SU-DHL-6 (cell line): Measurements from ENCODE around the gene CBLN4.

Source experiments
- H2AFZ ChIP-seq: fragments of 200-600 bp; sonication (generic); 2 replicates; pipeline ENCODE4 v1.6.1; 2014; ENCODE audit warnings: low read depth, mild to moderate bottlenecking, moderate library complexity, mixed read lengths, antibody characterized with exemption, low read length; ENCODE audit not compliant: severe bottlenecking
- H3F3A ChIP-seq: fragments of 200-600 bp; shearing (Covaris generic); 2 replicates; pipeline ENCODE4 v1.6.0; 2016; ENCODE audit warnings: antibody characterized with exemption, mild to moderate bottlenecking; ENCODE audit not compliant: insufficient read depth
- H3K27ac ChIP-seq: fragments of 200-600 bp; sonication (generic); 2 replicates; pipeline ENCODE4 v1.5.1; 2016; ENCODE audit warnings: low read depth, mild to moderate bottlenecking, low read length, moderate library complexity, mixed read lengths
- H3K27me3 ChIP-seq: fragments of 200-600 bp; sonication (generic), shearing (Covaris generic); 2 replicates; pipeline ENCODE4 v1.6.0; 2014; ENCODE audit warnings: mild to moderate bottlenecking, low read length
- H3K36me3 ChIP-seq: fragments of 200-600 bp; sonication (generic); 2 replicates; pipeline ENCODE4 v1.6.1; 2014; ENCODE audit warnings: mild to moderate bottlenecking, low read length, mixed read lengths
- H3K4me2 ChIP-seq: fragments of 300-600, 200-600 bp; shearing (Covaris generic), sonication (generic); 2 replicates; pipeline ENCODE4 v1.6.0; 2014; ENCODE audit warnings: low read length, low read depth, mild to moderate bottlenecking; ENCODE audit not compliant: poor library complexity, severe bottlenecking
- H3K4me3 ChIP-seq: fragments of 200-600 bp; sonication (generic); 2 replicates; pipeline ENCODE4 v1.5.1; 2014; ENCODE audit warnings: antibody characterized with exemption, low read length, mild to moderate bottlenecking, mixed read lengths; ENCODE audit not compliant: insufficient read depth, poor library complexity, severe bottlenecking
- H3K79me2 ChIP-seq: fragments of 200-600 bp; sonication (generic); 2 replicates; pipeline ENCODE4 v1.6.1; 2014; ENCODE audit warnings: mild to moderate bottlenecking, low read length, moderate library complexity; ENCODE audit not compliant: insufficient read depth
- H3K9ac ChIP-seq: fragments of 200-600 bp; sonication (generic); 2 replicates; pipeline ENCODE4 v1.7.0; 2014; ENCODE audit warnings: mild to moderate bottlenecking, low read length
- H3K9me2 ChIP-seq: fragments of 200-600 bp; sonication (generic); replicated peaks from 2 replicates; pipeline ENCODE4 v1.6.1; 2014; ENCODE audit warnings: low read length; ENCODE audit not compliant: insufficient read depth
- H3K9me3 ChIP-seq: fragments of 200-600 bp; sonication (generic); 2 replicates; pipeline ENCODE4 v1.6.1; 2014; ENCODE audit warnings: low read length, mixed read lengths; ENCODE audit not compliant: insufficient read depth
- H4K20me1 ChIP-seq: fragments of 200-600 bp; sonication (generic); 2 replicates; pipeline ENCODE4 v1.6.1; 2014; ENCODE audit warnings: low read depth, mild to moderate bottlenecking, antibody characterized with exemption, low read length, moderate library complexity, mixed read lengths
- EZH2phosphoT487 ChIP-seq: fragments of 200-600 bp; sonication (generic), shearing (Covaris generic); conservative IDR thresholded peaks from 2 replicates; pipeline ENCODE4 v1.6.1; 2018; ENCODE audit warnings: mild to moderate bottlenecking, antibody characterized with exemption, low read length, moderate library complexity, mixed read lengths
- TF ChIP-seq, protein P1 (sequence below): fragments of 200-600 bp; sonication (generic); IDR thresholded peaks from one replicate; pipeline ENCODE4 v1.5.1; 2017; ENCODE audit warnings: antibody characterized with exemption, mild to moderate bottlenecking, low read length, moderate library complexity; ENCODE audit not compliant: insufficient read depth, poor library complexity, severe bottlenecking

Gene CBLN4

DNA sequence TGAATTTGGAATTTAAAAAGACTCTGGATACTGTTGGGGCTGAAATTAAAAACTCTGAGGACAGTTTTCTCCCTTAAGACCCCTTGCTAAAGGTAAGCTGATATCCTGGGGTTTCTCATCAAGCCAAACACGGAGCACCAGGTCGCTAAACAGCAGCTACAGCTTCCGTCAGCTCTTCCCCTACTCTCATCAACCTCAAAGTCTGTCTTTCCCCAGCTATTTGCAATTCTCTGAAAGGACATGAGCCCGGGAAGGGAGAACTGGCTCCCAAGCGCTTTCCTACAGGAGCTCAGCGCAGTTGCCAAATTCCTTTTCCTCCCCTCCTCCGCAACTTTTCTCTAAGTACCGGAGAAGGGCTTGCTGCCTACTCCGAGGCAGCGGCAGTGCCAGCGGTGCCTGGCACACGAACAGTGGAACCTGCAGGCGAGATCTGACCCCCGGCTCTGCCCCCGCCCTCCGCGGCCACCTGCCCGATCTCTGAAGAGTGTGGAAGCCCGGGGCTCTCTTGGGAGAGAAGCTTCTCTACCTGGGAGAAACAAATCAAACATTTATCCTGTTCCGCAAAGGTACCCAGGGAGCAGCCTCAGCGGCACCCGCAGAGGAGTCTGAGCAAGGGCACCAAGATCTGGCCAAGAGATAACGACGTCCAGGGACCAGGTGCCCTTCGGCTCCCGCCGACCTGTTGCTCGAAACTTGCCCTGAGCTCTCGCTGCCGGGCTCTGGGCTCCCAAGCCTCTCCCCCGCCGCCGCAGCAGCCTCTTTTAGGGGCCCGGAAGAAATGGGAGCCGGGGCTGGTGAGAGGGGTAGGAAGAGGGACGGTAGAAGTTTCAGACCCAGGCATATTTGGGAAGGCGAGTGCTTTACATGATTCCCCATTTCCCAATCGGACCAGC, 2.2 kb downstream of the CBLN4 start:
- H3K27me3 ChIP-seq, result no peaks in the 10 kb centered on the region
- no peaks in the 10 kb centered on the region for H3K79me2 ChIP-seq
- H3K4me3 ChIP-seq, result no peak overlapping the region
- H4K20me1 ChIP-seq, result no peaks in the 10 kb centered on the region
- no peaks in the 10 kb centered on the region for H3K9me2 ChIP-seq
- H2AFZ ChIP-seq, result no peak overlapping the region
- H3F3A ChIP-seq, result no peaks in the 10 kb centered on the region
- no peak overlapping the region for H3K27ac ChIP-seq
- TF ChIP-seq EZH2phosphoT487, result no peak
- TF ChIP-seq, protein P1, sequence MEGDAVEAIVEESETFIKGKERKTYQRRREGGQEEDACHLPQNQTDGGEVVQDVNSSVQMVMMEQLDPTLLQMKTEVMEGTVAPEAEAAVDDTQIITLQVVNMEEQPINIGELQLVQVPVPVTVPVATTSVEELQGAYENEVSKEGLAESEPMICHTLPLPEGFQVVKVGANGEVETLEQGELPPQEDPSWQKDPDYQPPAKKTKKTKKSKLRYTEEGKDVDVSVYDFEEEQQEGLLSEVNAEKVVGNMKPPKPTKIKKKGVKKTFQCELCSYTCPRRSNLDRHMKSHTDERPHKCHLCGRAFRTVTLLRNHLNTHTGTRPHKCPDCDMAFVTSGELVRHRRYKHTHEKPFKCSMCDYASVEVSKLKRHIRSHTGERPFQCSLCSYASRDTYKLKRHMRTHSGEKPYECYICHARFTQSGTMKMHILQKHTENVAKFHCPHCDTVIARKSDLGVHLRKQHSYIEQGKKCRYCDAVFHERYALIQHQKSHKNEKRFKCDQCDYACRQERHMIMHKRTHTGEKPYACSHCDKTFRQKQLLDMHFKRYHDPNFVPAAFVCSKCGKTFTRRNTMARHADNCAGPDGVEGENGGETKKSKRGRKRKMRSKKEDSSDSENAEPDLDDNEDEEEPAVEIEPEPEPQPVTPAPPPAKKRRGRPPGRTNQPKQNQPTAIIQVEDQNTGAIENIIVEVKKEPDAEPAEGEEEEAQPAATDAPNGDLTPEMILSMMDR, result no peak
- H3K4me2 ChIP-seq, result no peak overlapping the region
- H3K9me3 ChIP-seq, result no peaks in the 10 kb centered on the region
- H3K36me3 ChIP-seq, result no peaks in the 10 kb centered on the region
- no peak overlapping the region for H3K9ac ChIP-seq

DNA sequence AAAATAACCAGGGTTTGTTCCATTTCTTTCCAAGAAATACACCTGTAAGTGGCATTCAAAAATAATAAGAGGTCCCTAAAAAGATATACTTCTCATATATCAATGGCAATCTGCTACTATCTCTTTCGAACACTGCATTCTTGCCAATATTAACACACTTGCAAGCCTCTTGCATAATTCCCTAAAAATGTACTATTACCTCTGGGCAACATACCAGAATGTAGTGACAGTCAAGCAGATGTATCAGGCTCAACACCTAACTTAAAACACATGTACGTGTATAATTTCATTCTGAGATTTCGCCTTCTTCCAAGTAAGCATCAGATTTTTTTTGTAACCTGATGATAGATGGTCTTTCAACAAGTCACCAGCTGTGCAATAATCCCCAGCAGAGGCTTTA, 3.4 kb downstream of the CBLN4 start:
- Histone ChIP-seq H2AFZ (no peak overlapping the region), H3K9me3 (no peaks in the 10 kb centered on the region), H3F3A (no peaks in the 10 kb centered on the region), H3K27me3 (no peaks in the 10 kb centered on the region), H4K20me1 (no peaks in the 10 kb centered on the region), H3K36me3 (no peaks in the 10 kb centered on the region), H3K4me3 (no peak overlapping the region), H3K9me2 (no peaks in the 10 kb centered on the region), H3K4me2 (no peak overlapping the region), H3K9ac (no peak overlapping the region), H3K79me2 (no peaks in the 10 kb centered on the region), H3K27ac (no peak overlapping the region)
- TF ChIP-seq, protein P1, result no peak
- no peak for TF ChIP-seq EZH2phosphoT487

DNA sequence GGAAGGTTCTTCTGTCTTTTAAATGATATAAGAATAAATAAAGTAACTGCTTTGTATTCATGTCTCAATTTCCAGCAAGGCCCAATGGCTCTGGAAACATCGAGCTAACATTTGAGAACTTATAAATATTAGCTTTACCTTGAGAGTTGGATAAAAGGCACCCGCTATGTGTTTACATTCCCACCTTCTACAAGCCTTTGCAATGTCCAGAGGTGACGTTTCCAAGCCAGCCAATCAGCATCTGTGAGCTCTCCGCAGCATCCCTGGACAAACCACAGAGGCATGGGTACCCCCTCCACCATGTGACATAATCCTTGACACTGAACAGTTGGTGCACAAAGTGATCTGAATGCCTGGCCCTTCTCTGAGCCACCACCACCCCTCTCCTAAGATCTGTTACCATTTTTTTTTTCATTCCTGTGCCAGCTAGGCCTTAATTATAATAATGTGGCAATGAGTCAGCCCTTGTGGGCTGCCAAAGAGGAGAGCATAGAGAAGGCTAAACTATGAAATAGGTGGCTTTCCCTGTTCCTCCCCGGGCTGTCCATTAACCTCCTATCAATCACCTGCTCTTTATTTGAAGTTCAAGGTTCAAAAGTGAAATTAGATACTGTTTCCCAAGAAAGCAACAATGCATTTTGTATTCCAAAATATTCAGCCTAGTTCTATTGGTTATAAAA, 4.1 kb downstream of the CBLN4 start:
- Histone ChIP-seq H3K9me3 (no peaks in the 10 kb centered on the region), H3K4me3 (no peak overlapping the region), H3K9me2 (no peaks in the 10 kb centered on the region), H3K79me2 (no peaks in the 10 kb centered on the region), H3K27ac (no peak overlapping the region), H2AFZ (no peak overlapping the region), H3K27me3 (no peaks in the 10 kb centered on the region), H3F3A (no peaks in the 10 kb centered on the region), H3K36me3 (no peaks in the 10 kb centered on the region), H3K9ac (no peak overlapping the region), H3K4me2 (no peak overlapping the region), H4K20me1 (no peaks in the 10 kb centered on the region)
- TF ChIP-seq, protein P1, result no peak
- TF ChIP-seq EZH2phosphoT487, result no peak
